K562 (cell line): ENCODE results near the gene KRTAP10-4.
"Not testable (repeated sequence)": the region's sequence is repeated elsewhere in the genome, so short reads cannot be mapped to it uniquely, and the experiment has no call there.

Experiments
- CEBPB ChIP-seq: fragments of 450-650 bp; IDR thresholded peaks from 2 replicates; pipeline ENCODE4 v1.6.1; 2016; ENCODE audit warnings: missing genetic modification characterization, missing compliant biosample characterization
- CTCF ChIP-seq, 3 experiments: IDR thresholded peaks in 2 of 3; conservative IDR thresholded peaks in 1 of 3; 2 replicates each; pipeline ENCODE4 v1.5.1; 2011 to 2012; ENCODE audit warnings: low read length in 3 of 3, mild to moderate bottlenecking in 3 of 3, control low read depth in 2 of 3, improper control_type of control experiment in 1 of 3, inconsistent platforms in 1 of 3, low read depth in 1 of 3, mixed read lengths in 1 of 3, moderate library complexity in 1 of 3; ENCODE audit not compliant: insufficient read depth in 2 of 3
- NELFE ChIP-seq: IDR thresholded peaks from 2 replicates; pipeline ENCODE4 v1.6.1; 2011; ENCODE audit warnings: mild to moderate bottlenecking; ENCODE audit not compliant: insufficient read depth, insufficient read length
- POU5F1 ChIP-seq: fragments of 150-350 bp; IDR thresholded peaks from 2 replicates; pipeline ENCODE4 v1.6.1; 2014; ENCODE audit warnings: borderline replicate concordance, low read length, low read depth, mild to moderate bottlenecking; ENCODE audit not compliant: partially characterized antibody
- RAD21 ChIP-seq, 2 experiments: fragments of 250-450 bp in 1 of 2; fragments of 450-650 bp in 1 of 2; sonication (Bioruptor Pico) in 1 of 2; formaldehyde crosslinking in 1 of 2; IDR thresholded peaks in 1 of 2; conservative IDR thresholded peaks in 1 of 2; 2 replicates each; pipeline versions ENCODE4 v1.4.0 to v1.8.0; 2020 to 2022; ENCODE audit warnings: mild to moderate bottlenecking in 2 of 2, moderate library complexity in 1 of 2
- RREB1 ChIP-seq: fragments of 250-450 bp; sonication (Bioruptor Pico); IDR thresholded peaks from 2 replicates; pipeline ENCODE4 v1.4.0; 2020
- U2AF2 ChIP-seq: fragments of 200-400 bp; formaldehyde crosslinking; optimal IDR thresholded peaks from 2 replicates; pipeline ENCODE3; 2017; ENCODE audit warnings: low read depth, mild to moderate bottlenecking, low read length
- ZNF274 ChIP-seq: IDR thresholded peaks from 2 replicates; pipeline ENCODE4 v1.6.1; 2011; ENCODE audit warnings: low read depth, mild to moderate bottlenecking, low read length, moderate library complexity, borderline replicate concordance
- ZNF398 ChIP-seq: fragments of 250-450 bp; sonication (Bioruptor Pico); IDR thresholded peaks from 2 replicates; pipeline ENCODE4 v1.8.0; 2021; ENCODE audit warnings: moderate library complexity, mild to moderate bottlenecking, inconsistent platforms
- ZNF707 ChIP-seq: fragments of 250-450 bp; sonication (Bioruptor Pico); conservative IDR thresholded peaks from 2 replicates; pipeline ENCODE4 v1.8.0; 2022; ENCODE audit warnings: inconsistent platforms, mild to moderate bottlenecking, moderate library complexity
- TF ChIP-seq, protein P1 (sequence below), 2 experiments: IDR thresholded peaks; 2 replicates each; pipeline ENCODE4 v1.6.1; 2011; ENCODE audit warnings: borderline replicate concordance in 1 of 2, control low read depth in 1 of 2, low read depth in 1 of 2, low read length in 1 of 2, mild to moderate bottlenecking in 1 of 2, mixed read lengths in 1 of 2, moderate library complexity in 1 of 2; ENCODE audit not compliant: insufficient read depth in 1 of 2, insufficient read length in 1 of 2, poor library complexity in 1 of 2, severe bottlenecking in 1 of 2; ENCODE audit errors: extremely low read depth in 1 of 2
- TF ChIP-seq, protein P2 (sequence below): fragments of 450-650 bp; IDR thresholded peaks from 2 replicates; pipeline ENCODE4 v1.6.1; 2016

- not testable (repeated sequence) for TF ChIP-seq RAD21 (CRISPR knock-in tag; conservative IDR thresholded peaks at IDR 0.05 in 1 of 2, IDR thresholded peaks at IDR 0.05 in 1 of 2); ZNF707 (CRISPR knock-in tag); U2AF2; RREB1 (CRISPR knock-in tag); POU5F1; NELFE; ZNF398 (CRISPR knock-in tag); CEBPB; ZNF274
- peak in 2 of 3 experiments; percentile 28 to 48; a peak in 4 of 6 replicates for TF ChIP-seq CTCF (IDR thresholded peaks at IDR 0.05 in 2 of 3, conservative IDR thresholded peaks at IDR 0.05 in 1 of 3; ENCODE audit: insufficient read depth in 2 of 3, low read depth in 1 of 3, low read length in 3 of 3)
- TF ChIP-seq, protein P1, sequence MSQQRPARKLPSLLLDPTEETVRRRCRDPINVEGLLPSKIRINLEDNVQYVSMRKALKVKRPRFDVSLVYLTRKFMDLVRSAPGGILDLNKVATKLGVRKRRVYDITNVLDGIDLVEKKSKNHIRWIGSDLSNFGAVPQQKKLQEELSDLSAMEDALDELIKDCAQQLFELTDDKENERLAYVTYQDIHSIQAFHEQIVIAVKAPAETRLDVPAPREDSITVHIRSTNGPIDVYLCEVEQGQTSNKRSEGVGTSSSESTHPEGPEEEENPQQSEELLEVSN (IDR thresholded peaks at IDR 0.05; ENCODE audit: borderline replicate concordance in 1 of 2, extremely low read depth in 1 of 2, insufficient read depth in 1 of 2, insufficient read length in 1 of 2, low read depth in 1 of 2, low read length in 1 of 2, poor library complexity in 1 of 2, severe bottlenecking in 1 of 2), result not testable (repeated sequence)
- TF ChIP-seq, protein P2, sequence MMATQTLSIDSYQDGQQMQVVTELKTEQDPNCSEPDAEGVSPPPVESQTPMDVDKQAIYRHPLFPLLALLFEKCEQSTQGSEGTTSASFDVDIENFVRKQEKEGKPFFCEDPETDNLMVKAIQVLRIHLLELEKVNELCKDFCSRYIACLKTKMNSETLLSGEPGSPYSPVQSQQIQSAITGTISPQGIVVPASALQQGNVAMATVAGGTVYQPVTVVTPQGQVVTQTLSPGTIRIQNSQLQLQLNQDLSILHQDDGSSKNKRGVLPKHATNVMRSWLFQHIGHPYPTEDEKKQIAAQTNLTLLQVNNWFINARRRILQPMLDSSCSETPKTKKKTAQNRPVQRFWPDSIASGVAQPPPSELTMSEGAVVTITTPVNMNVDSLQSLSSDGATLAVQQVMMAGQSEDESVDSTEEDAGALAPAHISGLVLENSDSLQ, result not testable (repeated sequence)
Observed at GRCh38 chr21:44601091-44601490, 27.6 kb downstream of the KRTAP10-4 start.
